Tibial artery (tissue), 4 donors: ENCODE measurements around the gene KAT5.

Experiments
- DNase-seq, 2 donors: peaks; one replicate each; pipeline ENCODE4 v3.0.0-alpha.2; 2019
- H3K27ac ChIP-seq, 2 donors: fragments of 200-600 bp; sonication (generic) in 1 of 2; 1 replicate in 1 of 2; 2 replicates in 1 of 2; pipeline ENCODE4 v1.5.1; 2018 to 2019; ENCODE audit warnings: mild to moderate bottlenecking in 1 of 2
- H3K27me3 ChIP-seq, 2 donors: fragments of 200-600 bp; sonication (generic) in 1 of 2; one replicate each; pipeline versions ENCODE4 v1.5.1 to v1.6.0; 2016 to 2019
- H3K36me3 ChIP-seq, 3 donors: fragments of 200-600 bp; sonication (generic) in 2 of 3; one replicate each; pipeline ENCODE4 v1.5.1; 2016 to 2019; ENCODE audit warnings: mild to moderate bottlenecking in 2 of 3
- H3K4me1 ChIP-seq, 4 donors: fragments of 200-600 bp; sonication (generic) in 2 of 4; 1 replicate in 3 of 4; 2 replicates in 1 of 4; pipeline ENCODE4 v1.5.1; 2016 to 2019
- H3K4me3 ChIP-seq, 2 donors: fragments of 200-600 bp; sonication (generic) in 1 of 2; 1 replicate in 1 of 2; 2 replicates in 1 of 2; pipeline ENCODE4 v1.5.1; 2018 to 2019; ENCODE audit warnings: mild to moderate bottlenecking in 2 of 2
- H3K9me3 ChIP-seq, 3 donors: fragments of 200-600 bp; sonication (generic) in 1 of 3; one replicate each; pipeline ENCODE4 v1.5.1; 2016 to 2019
- intact Hi-C: fragments of 100-400 bp; cut with DNase I; formaldehyde crosslinking; loops from one replicate; pipeline ENCODE4 v1.15.0; 2023; ENCODE audit warnings: low total_unique reads
- TF ChIP-seq, protein P1 (sequence below), 2 experiments: fragments of 200-600 bp in 1 of 2; fragments of 450-650 bp in 1 of 2; IDR thresholded peaks; one replicate each; pipeline ENCODE4 v1.5.1; 2017 to 2019; ENCODE audit warnings: antibody characterized with exemption in 2 of 2, mild to moderate bottlenecking in 1 of 2, moderate library complexity in 1 of 2

KAT5 gene

DNA sequence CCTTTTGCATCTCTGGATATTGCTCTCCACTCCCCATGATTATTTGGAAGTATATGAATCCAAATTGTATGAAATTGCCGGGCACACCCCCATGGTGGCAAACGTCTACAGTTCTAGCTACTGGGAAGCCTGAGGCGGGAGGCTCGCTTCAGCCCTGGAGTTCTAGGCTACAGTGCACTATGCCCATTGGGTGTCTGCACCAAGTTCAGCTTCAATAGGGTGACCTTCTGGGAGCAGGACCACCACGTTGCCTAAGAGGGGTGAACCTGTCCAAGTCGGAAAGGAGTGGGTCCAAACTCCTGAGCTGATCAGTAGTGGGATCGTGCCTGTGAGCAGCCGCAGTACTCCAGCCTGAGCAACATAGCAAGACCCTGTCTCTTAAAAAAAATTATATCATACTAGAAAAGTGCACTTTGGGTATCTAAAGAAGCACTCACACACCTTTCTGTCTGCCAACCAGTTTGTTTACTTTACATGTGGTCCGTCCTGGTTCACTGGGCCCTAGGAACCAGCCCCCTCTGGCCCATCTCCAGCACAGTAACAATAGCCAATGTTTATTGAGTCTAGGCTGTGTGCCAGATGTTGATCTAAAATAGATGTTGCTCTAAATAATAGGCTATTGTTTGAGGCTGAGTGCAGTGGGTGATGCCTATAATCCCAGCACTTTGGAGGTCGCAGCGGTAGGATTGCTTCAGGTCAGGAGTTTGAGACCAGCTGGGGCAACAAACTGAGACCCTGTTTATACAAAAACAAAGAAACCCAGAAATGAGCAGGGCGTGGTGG, 16.4 kb upstream of the KAT5 start:
- Histone ChIP-seq H3K27ac (no peak overlapping the region), H3K9me3 (no peaks in the 10 kb centered on the region), H3K27me3 (peaks cover 0 to 3% of the 10 kb centered on the region in 2 donors), H3K4me3 (no peak overlapping the region), H3K36me3 (no peaks in the 10 kb centered on the region), H3K4me1 (no peaks in the 10 kb centered on the region)
- intact Hi-C loops = no loop called here
- peak in 1 of 2 donors; percentile 32 for DNase-seq
- TF ChIP-seq, protein P1, sequence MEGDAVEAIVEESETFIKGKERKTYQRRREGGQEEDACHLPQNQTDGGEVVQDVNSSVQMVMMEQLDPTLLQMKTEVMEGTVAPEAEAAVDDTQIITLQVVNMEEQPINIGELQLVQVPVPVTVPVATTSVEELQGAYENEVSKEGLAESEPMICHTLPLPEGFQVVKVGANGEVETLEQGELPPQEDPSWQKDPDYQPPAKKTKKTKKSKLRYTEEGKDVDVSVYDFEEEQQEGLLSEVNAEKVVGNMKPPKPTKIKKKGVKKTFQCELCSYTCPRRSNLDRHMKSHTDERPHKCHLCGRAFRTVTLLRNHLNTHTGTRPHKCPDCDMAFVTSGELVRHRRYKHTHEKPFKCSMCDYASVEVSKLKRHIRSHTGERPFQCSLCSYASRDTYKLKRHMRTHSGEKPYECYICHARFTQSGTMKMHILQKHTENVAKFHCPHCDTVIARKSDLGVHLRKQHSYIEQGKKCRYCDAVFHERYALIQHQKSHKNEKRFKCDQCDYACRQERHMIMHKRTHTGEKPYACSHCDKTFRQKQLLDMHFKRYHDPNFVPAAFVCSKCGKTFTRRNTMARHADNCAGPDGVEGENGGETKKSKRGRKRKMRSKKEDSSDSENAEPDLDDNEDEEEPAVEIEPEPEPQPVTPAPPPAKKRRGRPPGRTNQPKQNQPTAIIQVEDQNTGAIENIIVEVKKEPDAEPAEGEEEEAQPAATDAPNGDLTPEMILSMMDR (IDR thresholded peaks at IDR 0.05) = no peak

DNA sequence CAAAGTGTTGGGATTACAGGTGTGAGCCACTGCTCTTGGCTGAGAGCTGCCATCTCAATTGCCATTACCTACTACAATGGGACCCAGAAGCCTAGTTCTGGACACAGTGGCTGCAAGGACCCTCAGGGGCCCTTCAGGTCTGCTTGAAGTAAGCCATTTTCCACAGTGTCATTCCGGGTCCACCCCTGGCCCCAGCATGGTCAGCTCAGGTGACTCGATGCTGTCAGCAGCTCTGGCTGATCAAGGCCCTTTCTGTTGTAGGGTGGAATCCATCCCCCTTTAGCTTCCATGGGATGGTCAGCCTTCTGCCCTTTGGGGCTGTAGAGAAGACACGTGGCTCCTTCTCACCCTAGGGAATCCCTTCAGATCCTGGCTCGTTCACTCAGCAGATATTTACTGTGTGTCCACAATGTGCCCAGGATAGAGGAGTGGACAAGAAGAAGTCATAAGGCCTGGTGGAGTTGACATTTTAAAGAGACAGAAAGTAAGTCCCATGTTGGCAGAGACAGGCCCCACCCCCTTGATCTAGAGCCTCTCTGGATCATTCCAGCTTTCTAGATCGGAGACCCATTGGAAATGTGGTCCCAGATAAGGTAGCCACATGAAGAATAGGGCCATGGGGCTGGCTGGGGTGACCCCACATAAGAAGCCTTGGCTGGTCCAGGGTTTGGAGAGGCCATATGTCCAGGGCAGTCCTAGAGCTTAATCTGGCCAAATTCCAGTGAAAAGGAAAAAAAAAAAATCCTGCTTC, 15.1 kb upstream of the KAT5 start:
- Histone ChIP-seq H3K27ac (no peak overlapping the region), H3K27me3 (peaks cover 0 to 4% of the 10 kb centered on the region in 2 donors), H3K4me1 (no peaks in the 10 kb centered on the region), H3K9me3 (no peaks in the 10 kb centered on the region), H3K4me3 (no peak overlapping the region), H3K36me3 (no peaks in the 10 kb centered on the region)
- intact Hi-C loops = no loop called here
- TF ChIP-seq, protein P1 (IDR thresholded peaks at IDR 0.05) = no peak
- no peak for DNase-seq

DNA sequence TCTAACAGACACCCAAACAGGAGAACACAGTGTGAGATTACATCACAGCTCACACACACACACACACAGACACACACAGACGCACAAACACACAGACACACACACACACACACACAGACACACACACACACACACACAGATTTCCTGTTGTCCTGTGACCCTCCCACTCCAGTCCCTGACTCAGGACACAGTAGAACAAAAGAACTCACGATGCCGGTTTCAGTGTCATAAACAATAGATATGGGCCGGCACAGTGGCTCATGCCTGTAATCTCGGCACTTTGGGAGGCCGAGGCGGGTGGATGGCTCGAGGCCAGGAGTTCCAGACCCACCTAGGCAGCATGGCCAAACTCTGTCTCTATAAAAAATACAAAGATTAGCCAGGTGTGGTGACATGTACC, 13.8 kb upstream of the KAT5 start:
- no peaks in the 10 kb centered on the region for H3K9me3 ChIP-seq
- no peak for DNase-seq
- no peaks in the 10 kb centered on the region for H3K4me1 ChIP-seq
- peaks cover 0 to 7% of the 10 kb centered on the region in 2 donors for H3K27me3 ChIP-seq
- TF ChIP-seq, protein P1 (IDR thresholded peaks at IDR 0.05) = no peak
- intact Hi-C loops = no loop called here
- H3K36me3 ChIP-seq = no peaks in the 10 kb centered on the region
- no peak overlapping the region for H3K27ac ChIP-seq
- H3K4me3 ChIP-seq = no peak overlapping the region

DNA sequence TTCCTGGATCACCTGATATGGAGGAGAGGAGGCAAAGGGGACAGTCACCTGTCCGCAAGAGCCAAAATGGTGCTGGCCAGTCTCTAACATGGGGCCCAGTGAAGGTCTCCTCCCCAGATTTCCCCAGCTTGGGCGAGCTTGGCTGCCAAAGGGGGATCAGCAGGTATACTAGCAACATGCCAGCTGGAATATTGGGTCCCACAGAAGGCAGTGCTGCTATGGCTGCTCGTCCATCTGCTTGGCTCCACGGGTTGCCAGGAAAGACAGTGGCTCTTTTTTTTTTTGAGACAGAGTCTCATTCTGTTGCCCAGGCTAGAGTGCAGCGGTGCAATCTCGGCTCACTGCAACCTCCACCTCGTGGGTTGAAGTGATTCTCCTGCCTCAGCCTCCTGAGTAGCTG, 12.7 kb upstream of the KAT5 start:
- Histone ChIP-seq H3K27ac (no peak overlapping the region), H3K36me3 (no peaks in the 10 kb centered on the region), H3K4me3 (no peak overlapping the region), H3K27me3 (peaks cover 0 to 10% of the 10 kb centered on the region in 2 donors), H3K4me1 (no peaks in the 10 kb centered on the region), H3K9me3 (no peaks in the 10 kb centered on the region)
- TF ChIP-seq, protein P1 (IDR thresholded peaks at IDR 0.05) = no peak
- DNase-seq = peak in 1 of 2 donors; percentile 27
- intact Hi-C loops = no loop called here

DNA sequence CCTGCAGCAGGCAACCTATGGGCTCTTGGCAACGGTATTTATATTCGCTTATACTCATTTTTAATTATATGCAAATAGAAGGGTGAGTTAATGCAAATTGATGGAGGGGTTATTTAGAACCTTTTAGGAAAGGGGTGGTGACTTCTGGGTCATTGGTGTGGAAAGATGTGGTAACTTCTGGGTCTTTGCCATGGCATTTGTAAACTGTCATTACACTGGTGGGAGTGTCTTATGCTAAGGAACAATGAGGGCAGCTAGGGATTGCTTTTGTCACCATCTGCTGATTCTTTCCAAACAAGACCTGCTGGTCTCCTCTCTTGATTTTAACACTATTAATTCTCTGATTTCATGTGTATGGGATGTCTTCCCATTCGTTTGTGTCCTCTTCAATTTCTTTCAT, 11.7 kb upstream of the KAT5 start:
- Histone ChIP-seq H3K36me3 (no peaks in the 10 kb centered on the region), H3K27ac (no peak overlapping the region), H3K4me3 (no peak overlapping the region), H3K4me1 (no peaks in the 10 kb centered on the region), H3K27me3 (peaks cover 0 to 15% of the 10 kb centered on the region in 2 donors), H3K9me3 (no peaks in the 10 kb centered on the region)
- TF ChIP-seq, protein P1 (IDR thresholded peaks at IDR 0.05) = no peak
- intact Hi-C loops = loop anchor here (10.0 kb wide), 1 partner anchor 284 kb away; no protein-coding TSS in a partner anchor
- peak in 1 of 2 donors; percentile 19 for DNase-seq
